CD4-positive, alpha-beta memory T cell (primary cell): ENCODE measurements around the gene PTPRA. TPM values are rescaled to one million over a fixed set of nuclear protein-coding genes. Genes with fewer than 3 reads are reported as not detected.
A peak's percentile ranks its signal among the peaks of the same experiment; 100 is the strongest.

Source experiments
- CTCF ChIA-PET: fragments of 350-600 bp; sonication (Branson Sonifier 250); formaldehyde crosslinking; loops from one replicate; lab custom pipeline; 2021; ENCODE audit warnings: inconsistent platforms; ENCODE audit not compliant: partially characterized antibody; lab: Charles Lee
- POLR2A ChIA-PET: fragments of 350-600 bp; sonication (Branson Sonifier 250); formaldehyde crosslinking; loops from one replicate; lab custom pipeline; 2021; ENCODE audit not compliant: partially characterized antibody; lab: Charles Lee
- DNase-seq, 5 donors: peaks; one replicate each; pipeline versions ENCODE4 v3.0.0 to v3.0.0-alpha.2; 2020 to 2022; ENCODE audit warnings: mixed read lengths in 1 of 5
- H3K27ac ChIP-seq: one replicate; pipeline ENCODE4 v1.7.0; 2013; ENCODE audit warnings: low read depth, low read length
- H3K27me3 ChIP-seq: 2 replicates; pipeline ENCODE4 v1.7.0; 2013; ENCODE audit warnings: mild to moderate bottlenecking, low read length, moderate library complexity; ENCODE audit not compliant: insufficient read depth
- H3K36me3 ChIP-seq: 2 replicates; pipeline ENCODE4 v1.7.0; 2013; ENCODE audit warnings: mild to moderate bottlenecking, low read length, moderate library complexity; ENCODE audit not compliant: insufficient read depth
- H3K4me1 ChIP-seq: 2 replicates; pipeline ENCODE4 v1.7.0; 2013; ENCODE audit warnings: mild to moderate bottlenecking, low read length, moderate library complexity; ENCODE audit not compliant: insufficient read depth
- H3K4me3 ChIP-seq, 2 donors: one replicate each; pipeline ENCODE4 v1.7.0; 2013; ENCODE audit warnings: low read length in 2 of 2, mild to moderate bottlenecking in 1 of 2
- H3K9me3 ChIP-seq, 2 donors: one replicate each; pipeline ENCODE4 v1.7.0; 2013; ENCODE audit warnings: low read length in 2 of 2, control low read depth in 1 of 2; ENCODE audit not compliant: control insufficient read depth in 1 of 2
- H3K27ac Mint-ChIP-seq, 7 donors: one replicate each; pipeline ENCODE4 v1.8.0; 2020 to 2021; ENCODE audit warnings: mixed read lengths in 7 of 7, mild to moderate bottlenecking in 6 of 7, inconsistent platforms in 3 of 7, moderate library complexity in 3 of 7
- H3K27me3 Mint-ChIP-seq, 2 donors: one replicate each; pipeline ENCODE4 v1.8.0; 2020 to 2021; ENCODE audit warnings: mixed read lengths in 2 of 2
- H3K36me3 Mint-ChIP-seq, 2 donors: one replicate each; pipeline ENCODE4 v1.8.0; 2020 to 2021; ENCODE audit warnings: mixed read lengths in 2 of 2, inconsistent platforms in 1 of 2, mild to moderate bottlenecking in 1 of 2
- H3K4me1 Mint-ChIP-seq, 4 donors: one replicate each; pipeline ENCODE4 v1.8.0; 2020 to 2021; ENCODE audit warnings: mixed read lengths in 4 of 4, mild to moderate bottlenecking in 1 of 4
- H3K4me3 Mint-ChIP-seq, 8 donors: one replicate each; pipeline ENCODE4 v1.8.0; 2020 to 2021; ENCODE audit warnings: mixed read lengths in 8 of 8, mild to moderate bottlenecking in 7 of 8, moderate library complexity in 6 of 8, inconsistent platforms in 3 of 8
- H3K9me3 Mint-ChIP-seq, 8 donors: one replicate each; pipeline ENCODE4 v1.8.0; 2020 to 2021; ENCODE audit warnings: mixed read lengths in 8 of 8, mild to moderate bottlenecking in 5 of 8, inconsistent platforms in 3 of 8, moderate library complexity in 1 of 8
- intact Hi-C: fragments of 100-400 bp; cut with micrococcal nuclease; formaldehyde crosslinking; loops from one replicate; pipeline ENCODE4 v1.15.1; 2023
- polyA plus RNA-seq, 2 donors: library from polyadenylated mRNA; unstranded; fragments of 300-500 nt; fragmentation: Illumina TruSeq; gene quantifications; one replicate each; pipeline ENCODE4 v1.2.3, GENCODE V29; 2021
- total RNA-seq, 2 experiments: library from RNA; stranded (reverse); gene quantifications; one replicate each; pipeline ENCODE4 v1.2.3, GENCODE V29; 2021

PTPRA gene
- total and polyA plus RNA-seq, 4 experiments from 2014 or later: 24.8 to 87.8 (median 64.7) TPM

GRCh38 chr20:2873747-2874041, 413 bp downstream of the PTPRA start:
- H3K36me3 ChIP-seq: no peaks in the 10 kb centered on the region
- peak overlapping the region; percentile 84 to 91 for H3K4me3 ChIP-seq
- ChIA-PET POLR2A (interaction anchor here (0.9 to 3.6 kb wide), 6 partner anchors 34 to 403 kb away, joined by 3 to 34 read pairs (median 6); partner anchors contain the start of genes IDH3B, NOP56, PCED1A and SNRPB), CTCF (interaction anchor here (1.2 kb wide), 1 partner anchor 32 kb away, joined by 3 read pairs; no protein-coding TSS in a partner anchor)
- DNase-seq: peak in 1 of 5 donors; percentile 68
- Mint-ChIP-seq H3K4me1 (peaks cover 30 to 58% (median 43%) of the 10 kb centered on the region in 4 donors), H3K27ac (peak overlapping the region in 6 of 7 donors; percentile 52 to 94 (median 87)), H3K4me3 (peak overlapping the region; percentile 88 to 94 (median 90)), H3K36me3 (peaks cover 0 to 23% of the 10 kb centered on the region in 2 donors), H3K9me3 (no peaks in the 10 kb centered on the region), H3K27me3 (no peaks in the 10 kb centered on the region)
- H3K27me3 ChIP-seq: no peaks in the 10 kb centered on the region
- intact Hi-C loops: loop anchor here (1.0 to 5.0 kb wide), 5 partner anchors 33 to 174 kb away; partner anchors contain the start of genes MRPS26, PCED1A and VPS16
- no peaks in the 10 kb centered on the region for H3K9me3 ChIP-seq
- peaks cover 25% of the 10 kb centered on the region for H3K4me1 ChIP-seq
- H3K27ac ChIP-seq: peak overlapping the region; percentile 66

- H3K4me3 Mint-ChIP-seq: peak overlapping the region; percentile 88 to 94 (median 90)
- Histone ChIP-seq H3K36me3 (no peaks in the 10 kb centered on the region), H3K4me1 (peaks cover 31% of the 10 kb centered on the region), H3K27ac (peak overlapping the region; percentile 66), H3K9me3 (no peaks in the 10 kb centered on the region), H3K4me3 (peak overlapping the region; percentile 14 to 91), H3K27me3 (no peaks in the 10 kb centered on the region)
- peaks cover 35 to 64% (median 46%) of the 10 kb centered on the region in 4 donors for H3K4me1 Mint-ChIP-seq
- intact Hi-C loops: loop anchor here (5.0 kb wide), 2 partner anchors 122 to 173 kb away; partner anchors contain the start of gene MRPS26
- no peaks in the 10 kb centered on the region for H3K27me3 Mint-ChIP-seq
- DNase-seq: peak in 2 of 5 donors; percentile 2 to 9
- peak overlapping the region in 6 of 7 donors; percentile 37 to 94 (median 87) for H3K27ac Mint-ChIP-seq
- ChIA-PET POLR2A (no interaction called here), CTCF (interaction anchor here (0.6 kb wide), 1 partner anchor 979 kb away, joined by 3 read pairs; no protein-coding TSS in a partner anchor)
- no peaks in the 10 kb centered on the region for H3K9me3 Mint-ChIP-seq
- H3K36me3 Mint-ChIP-seq: peaks cover 0 to 23% of the 10 kb centered on the region in 2 donors
Measured at GRCh38 chr20:2874456-2874855, 1.2 kb downstream of the PTPRA start.

GRCh38 chr20:2875690-2876203, 2.5 kb downstream of the PTPRA start:
- intact Hi-C loops: no loop called here
- no peaks in the 10 kb centered on the region for H3K9me3 ChIP-seq
- no peaks in the 10 kb centered on the region for H3K27me3 ChIP-seq
- Mint-ChIP-seq H3K27me3 (no peaks in the 10 kb centered on the region), H3K27ac (peak overlapping the region in 3 of 7 donors; percentile 47 to 87 (median 48)), H3K36me3 (peaks cover 0 to 24% of the 10 kb centered on the region in 2 donors), H3K4me3 (peak overlapping the region in 7 of 8 donors; percentile 29 to 94 (median 55)), H3K4me1 (peaks cover 38 to 76% (median 55%) of the 10 kb centered on the region in 4 donors), H3K9me3 (no peaks in the 10 kb centered on the region)
- H3K36me3 ChIP-seq: no peaks in the 10 kb centered on the region
- H3K4me1 ChIP-seq: peaks cover 32% of the 10 kb centered on the region
- POLR2A ChIA-PET: no interaction called here
- DNase-seq: no peak
- H3K27ac ChIP-seq: no peak overlapping the region
- no peak overlapping the region for H3K4me3 ChIP-seq
- CTCF ChIA-PET: interaction anchor here (1.0 kb wide), 1 partner anchor 24 kb away, joined by 4 read pairs; no protein-coding TSS in a partner anchor

- ChIA-PET CTCF (interaction anchor here (0.6 to 1.2 kb wide), 2 partner anchors 13 to 15 kb away, joined by 3 read pairs; no protein-coding TSS in a partner anchor), POLR2A (no interaction called here)
- H3K4me1 Mint-ChIP-seq: peaks cover 38 to 75% (median 52%) of the 10 kb centered on the region in 4 donors
- H3K4me3 ChIP-seq: no peak overlapping the region
- H3K36me3 ChIP-seq: no peaks in the 10 kb centered on the region
- H3K4me3 Mint-ChIP-seq: peak overlapping the region in 1 of 8 donors; percentile 44
- H3K27ac ChIP-seq: no peak overlapping the region
- peak overlapping the region in 1 of 7 donors; percentile 19 for H3K27ac Mint-ChIP-seq
- peaks cover 0 to 19% of the 10 kb centered on the region in 2 donors for H3K36me3 Mint-ChIP-seq
- intact Hi-C loops: no loop called here
- no peak for DNase-seq
- no peaks in the 10 kb centered on the region for H3K9me3 ChIP-seq
- peaks cover 33% of the 10 kb centered on the region for H3K4me1 ChIP-seq
- H3K9me3 Mint-ChIP-seq: no peaks in the 10 kb centered on the region
- no peaks in the 10 kb centered on the region for H3K27me3 Mint-ChIP-seq
- H3K27me3 ChIP-seq: no peaks in the 10 kb centered on the region
Measured at GRCh38 chr20:2878515-2878914, 5.2 kb downstream of the PTPRA start.

GRCh38 chr20:2879146-2879545, 5.9 kb downstream of the PTPRA start:
- Mint-ChIP-seq H3K4me3 (peak overlapping the region in 1 of 8 donors; percentile 44), H3K27me3 (no peaks in the 10 kb centered on the region), H3K4me1 (peaks cover 42 to 75% (median 58%) of the 10 kb centered on the region in 4 donors), H3K36me3 (peaks cover 4 to 17% of the 10 kb centered on the region in 2 donors), H3K9me3 (no peaks in the 10 kb centered on the region), H3K27ac (peak overlapping the region in 3 of 7 donors; percentile 2 to 68 (median 19))
- Histone ChIP-seq H3K9me3 (no peaks in the 10 kb centered on the region), H3K27ac (no peak overlapping the region), H3K4me1 (peaks cover 38% of the 10 kb centered on the region), H3K36me3 (no peaks in the 10 kb centered on the region), H3K27me3 (no peaks in the 10 kb centered on the region), H3K4me3 (no peak overlapping the region)
- CTCF ChIA-PET: interaction anchor here (0.6 to 0.8 kb wide), 2 partner anchors 11 to 13 kb away, joined by 3 read pairs; no protein-coding TSS in a partner anchor
- POLR2A ChIA-PET: no interaction called here
- intact Hi-C loops: no loop called here
- DNase-seq: no peak

GRCh38 chr20:2880650-2881049, 7.4 kb downstream of the PTPRA start:
- Mint-ChIP-seq H3K4me1 (peaks cover 35 to 73% (median 55%) of the 10 kb centered on the region in 4 donors), H3K27ac (no peak overlapping the region), H3K4me3 (no peak overlapping the region), H3K27me3 (no peaks in the 10 kb centered on the region), H3K9me3 (no peaks in the 10 kb centered on the region), H3K36me3 (peaks cover 4 to 9% of the 10 kb centered on the region in 2 donors)
- intact Hi-C loops: no loop called here
- Histone ChIP-seq H3K27ac (no peak overlapping the region), H3K27me3 (no peaks in the 10 kb centered on the region), H3K4me1 (peaks cover 35% of the 10 kb centered on the region), H3K9me3 (no peaks in the 10 kb centered on the region), H3K4me3 (no peak overlapping the region), H3K36me3 (no peaks in the 10 kb centered on the region)
- CTCF ChIA-PET: no interaction called here
- POLR2A ChIA-PET: no interaction called here
- no peak for DNase-seq
